HG03159 (cell line): ENCODE data around the gene RANBP3L.
"Not testable (repeated sequence)": the region's sequence is repeated elsewhere in the genome, so short reads cannot be mapped to it uniquely, and the experiment has no call there.

Experiments used
- ATAC-seq: cut with Tn5 transposase; IDR thresholded peaks from one replicate; pipeline ENCODE4 v1.9.1; 2021; ENCODE audit warnings: mild to moderate bottlenecking, moderate library complexity; ENCODE audit not compliant: unreplicated experiment

The RANBP3L gene, protein sequence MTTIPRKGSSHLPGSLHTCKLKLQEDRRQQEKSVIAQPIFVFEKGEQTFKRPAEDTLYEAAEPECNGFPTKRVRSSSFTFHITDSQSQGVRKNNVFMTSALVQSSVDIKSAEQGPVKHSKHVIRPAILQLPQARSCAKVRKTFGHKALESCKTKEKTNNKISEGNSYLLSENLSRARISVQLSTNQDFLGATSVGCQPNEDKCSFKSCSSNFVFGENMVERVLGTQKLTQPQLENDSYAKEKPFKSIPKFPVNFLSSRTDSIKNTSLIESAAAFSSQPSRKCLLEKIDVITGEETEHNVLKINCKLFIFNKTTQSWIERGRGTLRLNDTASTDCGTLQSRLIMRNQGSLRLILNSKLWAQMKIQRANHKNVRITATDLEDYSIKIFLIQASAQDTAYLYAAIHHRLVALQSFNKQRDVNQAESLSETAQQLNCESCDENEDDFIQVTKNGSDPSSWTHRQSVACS

DNA sequence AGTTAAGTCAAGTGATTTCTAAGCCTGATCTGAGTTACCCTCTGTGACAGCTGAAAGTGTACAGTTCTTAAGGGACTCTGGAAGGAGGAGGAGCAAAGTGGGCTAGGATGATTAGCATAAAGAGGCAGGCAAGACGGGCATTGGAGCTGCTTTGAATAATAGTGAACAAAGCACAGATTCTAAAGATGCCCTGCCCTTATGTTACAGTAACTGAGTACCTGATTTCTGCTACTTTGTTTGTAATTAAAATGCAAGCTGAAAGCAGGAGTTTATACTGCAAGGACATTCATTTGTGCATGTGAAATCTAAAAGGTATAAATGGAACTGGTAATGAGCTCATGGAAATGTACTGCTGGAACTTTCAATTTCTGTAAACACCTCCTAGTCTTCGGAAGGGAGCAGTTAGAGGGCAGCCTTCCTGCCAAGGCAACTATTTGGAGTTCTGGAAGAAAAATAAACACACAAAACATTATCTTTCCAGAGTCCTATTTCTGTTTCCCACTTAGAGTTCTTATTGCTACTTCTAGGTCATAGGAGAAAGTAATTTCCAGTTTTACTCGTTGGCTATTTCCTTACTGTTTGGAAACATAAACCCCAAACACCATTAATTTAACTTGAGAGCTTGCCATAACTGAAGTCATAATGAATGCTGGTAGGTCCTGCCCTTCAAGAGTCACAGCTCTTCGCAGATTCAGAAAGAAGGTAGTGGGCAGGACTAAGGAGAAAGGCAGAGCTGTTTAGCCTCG lies at the start of gene RANBP3L:
TSS of gene RANBP3L (minus strand) at position 45 of the 746 bp plus-strand sequence. CDS start 486 bp downstream, outside the sequence.
- ATAC-seq, result no peak

- no peak for ATAC-seq
These were observed 45.4 kb upstream of the RANBP3L start for GRCh38 chr5:36346896-36347690.

DNA sequence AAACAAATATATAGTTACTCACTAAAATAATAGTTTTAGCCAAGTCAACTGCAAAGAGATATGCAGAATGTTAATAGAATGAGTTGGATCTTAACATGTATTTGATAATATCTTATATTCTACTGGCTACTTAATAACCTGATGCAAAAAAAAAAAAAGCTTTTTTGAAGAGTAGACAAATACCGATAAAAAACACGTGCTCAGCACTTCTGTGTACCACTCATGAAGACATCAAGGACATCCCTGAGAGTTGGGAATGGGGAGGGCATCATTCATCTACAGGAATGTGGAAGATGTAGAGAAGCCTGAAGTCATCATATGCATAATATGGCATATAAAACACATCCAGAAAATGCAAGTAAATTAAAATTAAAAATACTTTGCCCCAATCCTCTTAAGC lies 43.2 kb upstream of the RANBP3L start:
- ATAC-seq, result no peak

DNA sequence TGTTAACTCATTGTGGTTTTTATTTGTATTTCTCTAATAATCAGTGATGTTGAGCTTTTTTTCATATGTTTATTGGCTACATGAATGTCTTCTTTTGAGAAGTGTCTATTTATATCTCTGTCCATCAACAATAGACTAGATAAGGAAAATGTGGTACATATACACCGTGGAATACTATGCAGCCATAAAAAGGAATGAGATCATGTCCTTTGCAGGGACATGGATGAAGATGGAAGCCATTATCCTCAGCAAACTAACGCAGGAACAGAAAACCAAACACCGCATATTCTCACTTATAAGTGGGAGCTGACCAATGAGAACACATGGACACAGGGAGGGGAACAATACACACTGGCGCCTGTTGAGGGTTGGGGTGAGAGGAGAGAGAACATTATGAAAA lies 40.0 kb upstream of the RANBP3L start:
- ATAC-seq, result not testable (repeated sequence)

DNA sequence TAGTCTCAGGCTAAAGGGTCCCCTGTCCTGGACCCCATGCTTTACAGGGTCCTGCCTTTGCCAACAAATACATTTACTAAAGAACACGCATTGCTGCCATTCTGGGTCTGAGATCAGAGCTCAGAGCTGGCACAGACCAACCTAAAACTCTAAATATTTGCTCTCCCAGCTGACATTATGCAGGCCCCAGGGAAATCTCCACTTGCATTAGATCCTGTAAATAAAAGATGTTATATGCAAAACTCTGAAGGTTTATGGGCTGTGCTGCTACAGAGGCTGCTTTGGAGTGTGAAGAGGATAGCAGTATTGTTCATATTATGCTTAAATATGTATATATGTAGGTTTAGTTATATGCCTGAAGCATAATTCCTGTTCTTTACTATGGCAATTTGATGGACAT lies 35.9 kb upstream of the RANBP3L start:
- no peak for ATAC-seq

GRCh38 chr5:36334315-36334714 lies 32.6 kb upstream of the RANBP3L start:
- no peak for ATAC-seq

GRCh38 chr5:36332720-36333119 lies 31.0 kb upstream of the RANBP3L start:
- ATAC-seq, result not testable (repeated sequence)

- no peak for ATAC-seq
These were observed 23.5 kb upstream of the RANBP3L start for GRCh38 chr5:36325196-36325595.

DNA sequence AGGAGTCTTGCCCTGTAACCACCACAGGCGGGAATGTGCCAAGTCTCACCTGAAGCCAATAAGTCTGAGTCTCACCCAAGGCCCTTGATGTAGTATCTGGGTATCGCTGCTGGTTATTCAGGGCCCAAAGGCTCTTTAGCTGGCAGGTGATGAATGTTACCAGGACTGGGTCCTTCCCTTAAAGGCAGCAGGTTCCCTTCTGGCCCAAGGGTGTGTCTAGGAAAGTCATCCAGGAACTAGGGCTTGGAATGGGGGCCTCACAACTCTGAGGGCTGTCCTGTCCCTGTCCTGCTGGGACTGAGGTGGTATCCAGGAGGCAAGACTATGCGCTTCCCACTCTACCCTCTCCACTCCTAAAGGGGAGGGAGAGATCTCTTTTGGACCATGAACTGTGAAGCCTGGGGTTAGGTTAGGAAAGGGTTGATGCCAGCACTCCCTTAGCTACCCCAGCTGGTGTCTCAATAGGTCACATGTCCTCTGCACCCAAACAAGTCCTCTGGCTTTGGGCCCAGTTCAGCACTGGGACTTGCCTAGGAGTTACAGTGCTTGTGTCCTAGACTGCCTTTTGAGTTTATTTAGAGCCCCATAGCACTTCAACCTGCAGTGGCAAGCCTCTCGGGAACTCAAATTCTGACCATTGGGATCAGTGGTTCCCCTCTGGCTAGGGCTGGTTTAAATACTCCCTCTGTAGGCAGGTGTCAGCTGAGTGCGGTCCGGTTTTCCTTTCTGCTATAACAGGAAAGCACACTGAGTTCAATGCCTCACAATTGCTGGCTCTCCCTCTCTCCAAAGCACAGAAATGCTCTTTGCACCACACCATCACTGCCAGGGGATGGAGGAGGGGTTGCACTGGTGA lies 22.5 kb upstream of the RANBP3L start:
- ATAC-seq, result no peak

DNA sequence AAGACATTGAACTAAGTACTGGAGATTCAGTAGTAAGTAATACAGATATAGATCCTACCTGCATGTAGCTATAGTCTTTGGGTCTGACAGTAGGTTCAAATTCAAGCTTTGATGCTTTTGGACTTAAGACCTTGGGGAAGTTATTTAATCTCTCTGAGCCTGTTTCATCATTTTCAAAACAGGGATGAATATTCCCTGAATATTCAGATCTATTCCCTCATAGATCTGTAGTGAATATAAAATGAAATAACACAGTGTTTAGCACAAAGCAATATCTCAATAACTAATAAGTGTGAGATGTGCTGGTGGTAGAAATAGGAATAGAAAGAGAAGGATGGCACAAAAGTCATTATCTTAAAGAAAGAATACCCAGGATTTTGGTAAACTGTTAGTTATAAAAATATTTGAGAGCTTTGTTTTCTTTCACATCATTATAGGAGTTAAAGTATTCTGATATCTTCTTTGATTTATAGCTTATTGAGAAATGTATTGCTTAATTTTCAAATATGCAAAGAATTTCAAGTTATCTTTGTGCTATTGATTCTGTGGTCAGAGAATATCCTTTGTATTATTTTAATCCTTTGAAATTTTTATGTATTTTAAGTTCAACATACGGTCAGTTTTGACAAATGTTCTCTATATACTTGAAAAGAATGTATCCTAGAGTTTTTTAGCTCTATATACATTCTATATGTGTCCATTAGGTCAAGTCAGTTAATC lies 11.4 kb upstream of the RANBP3L start:
- no peak for ATAC-seq

DNA sequence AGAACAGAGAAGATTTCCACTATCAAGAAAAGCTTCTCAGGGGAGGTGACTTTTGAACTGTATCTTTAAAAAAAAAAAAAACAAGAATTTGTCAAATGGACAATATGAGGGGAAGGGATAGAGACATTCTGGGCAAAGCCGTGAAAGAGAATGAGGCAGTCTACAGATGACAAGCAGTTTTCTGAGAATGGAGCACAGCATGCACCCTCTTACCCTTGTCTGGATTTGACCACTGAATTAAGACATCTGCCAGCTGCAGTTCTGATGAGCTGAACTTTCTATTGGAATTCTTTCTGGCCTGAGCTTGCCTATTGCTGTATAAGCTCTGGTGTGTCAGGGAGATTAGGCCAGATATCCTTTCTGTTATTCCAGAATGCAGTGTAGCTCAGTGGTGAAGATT lies 10.3 kb upstream of the RANBP3L start:
- no peak for ATAC-seq

DNA sequence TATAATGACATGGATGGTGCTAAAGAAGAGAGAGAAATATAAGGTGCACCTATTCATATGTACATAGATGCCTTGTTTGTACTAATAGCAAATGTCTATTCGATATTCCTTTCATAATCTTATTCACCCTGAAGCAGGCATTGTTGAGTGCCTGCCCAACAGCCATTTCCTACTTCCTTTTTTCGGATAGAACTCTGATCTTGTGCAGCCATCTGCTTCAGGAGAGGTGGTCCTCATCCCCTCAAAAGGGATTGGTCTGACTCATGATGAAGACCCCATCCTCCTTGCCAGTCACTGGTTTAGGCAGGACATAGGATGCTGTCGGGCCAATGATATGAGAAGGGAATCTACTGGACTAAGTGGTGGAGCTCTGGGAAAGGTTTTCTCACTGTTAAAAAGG lies 8.4 kb upstream of the RANBP3L start:
- ATAC-seq, result no peak

DNA sequence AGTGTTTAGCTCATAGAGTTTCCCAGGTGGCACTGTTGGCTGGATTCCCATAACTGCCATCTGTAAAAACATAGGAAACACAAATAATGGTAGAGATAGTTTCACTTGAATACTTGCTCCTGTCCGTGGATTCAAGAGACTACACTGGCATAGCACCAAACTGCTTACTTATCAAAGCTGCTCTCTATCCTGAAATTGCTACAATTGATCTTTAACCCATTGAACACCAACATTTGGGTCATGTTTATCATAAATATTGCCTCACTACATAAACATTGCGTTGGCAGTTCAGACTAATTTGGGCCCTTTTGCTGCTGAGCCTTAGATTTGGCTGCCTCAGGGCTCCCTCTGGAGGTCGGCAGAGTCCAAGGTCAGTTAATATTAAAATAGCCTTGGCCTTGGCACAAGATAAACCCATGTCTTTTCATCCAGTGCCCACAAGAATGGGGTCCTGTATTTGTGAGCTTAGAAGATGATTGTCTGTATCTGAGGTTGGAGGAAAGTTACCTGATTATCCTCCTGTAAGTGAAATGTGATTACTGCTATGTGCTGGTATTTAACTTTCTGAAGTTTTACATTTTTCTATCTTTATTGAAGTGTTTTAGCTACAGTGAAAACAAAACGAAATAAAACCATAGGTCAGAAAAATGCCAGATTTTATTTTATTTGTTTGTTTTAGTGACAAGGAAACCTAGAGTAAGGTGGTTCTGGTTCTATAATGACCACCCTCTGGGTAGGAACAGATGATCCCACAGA lies 4.0 kb upstream of the RANBP3L start:
- peak; percentile 76 for ATAC-seq

GRCh38 chr5:36304095-36304805 lies 2.5 kb upstream of the RANBP3L start:
- no peak for ATAC-seq

DNA sequence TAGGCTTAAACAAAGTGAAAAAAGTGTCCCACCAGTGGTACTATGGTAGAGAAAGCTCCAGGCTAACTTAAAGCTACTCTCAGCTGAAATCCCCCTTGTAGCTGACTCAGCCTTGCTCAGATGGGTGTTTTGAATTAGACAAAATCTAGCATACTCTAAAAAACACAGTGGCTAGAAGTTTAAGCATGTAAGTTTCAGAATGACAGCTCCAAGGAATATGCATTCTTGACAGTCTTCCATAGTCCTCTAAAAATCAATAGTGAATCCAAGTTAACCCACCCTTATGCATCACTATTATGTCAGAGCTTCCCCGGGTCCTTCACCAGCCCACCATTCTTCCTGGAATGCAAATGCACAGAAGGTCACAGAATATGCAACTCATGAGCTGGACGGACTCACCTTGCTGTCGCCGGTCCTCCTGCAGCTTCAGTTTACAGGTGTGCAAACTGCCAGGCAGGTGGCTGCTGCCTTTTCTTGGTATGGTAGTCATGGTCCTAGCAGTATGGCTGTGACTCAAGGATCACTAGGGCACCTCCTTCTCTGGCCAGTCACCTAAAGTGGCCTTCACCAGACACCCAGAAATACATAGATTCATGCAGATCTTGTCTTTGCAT lies 668 bp downstream of the RANBP3L start:
- no peak for ATAC-seq

GRCh38 chr5:36300191-36300926 lies 1.3 kb downstream of the RANBP3L start:
- no peak for ATAC-seq

DNA sequence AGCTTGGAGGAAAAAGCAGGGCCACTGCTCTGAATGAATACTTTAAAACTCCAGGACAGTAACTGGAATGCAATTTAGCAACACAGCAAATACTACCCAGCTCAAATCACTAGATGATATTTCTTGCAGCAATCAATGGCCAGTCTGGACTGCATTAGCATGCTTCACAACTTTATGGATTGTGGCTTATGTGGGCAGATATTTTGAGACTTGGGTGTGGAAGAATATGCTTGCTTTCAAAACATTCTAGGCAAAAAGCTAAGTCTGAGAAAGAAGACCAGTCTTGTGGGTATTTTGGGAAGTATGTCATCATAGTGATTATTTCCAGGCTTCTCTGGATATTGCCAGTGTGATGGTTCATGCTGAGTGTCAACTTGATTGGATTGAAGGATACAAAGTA lies 3.1 kb downstream of the RANBP3L start:
- no peak for ATAC-seq
